Inferior parietal cortex (tissue), 1 donor: ENCODE measurements around the gene POU4F3.

ENCODE experiments used
- DNase-seq: peaks from one replicate; pipeline ENCODE4 v3.0.0-alpha.2; 2016; ENCODE audit errors: extremely low spot score

POU4F3 gene

DNA sequence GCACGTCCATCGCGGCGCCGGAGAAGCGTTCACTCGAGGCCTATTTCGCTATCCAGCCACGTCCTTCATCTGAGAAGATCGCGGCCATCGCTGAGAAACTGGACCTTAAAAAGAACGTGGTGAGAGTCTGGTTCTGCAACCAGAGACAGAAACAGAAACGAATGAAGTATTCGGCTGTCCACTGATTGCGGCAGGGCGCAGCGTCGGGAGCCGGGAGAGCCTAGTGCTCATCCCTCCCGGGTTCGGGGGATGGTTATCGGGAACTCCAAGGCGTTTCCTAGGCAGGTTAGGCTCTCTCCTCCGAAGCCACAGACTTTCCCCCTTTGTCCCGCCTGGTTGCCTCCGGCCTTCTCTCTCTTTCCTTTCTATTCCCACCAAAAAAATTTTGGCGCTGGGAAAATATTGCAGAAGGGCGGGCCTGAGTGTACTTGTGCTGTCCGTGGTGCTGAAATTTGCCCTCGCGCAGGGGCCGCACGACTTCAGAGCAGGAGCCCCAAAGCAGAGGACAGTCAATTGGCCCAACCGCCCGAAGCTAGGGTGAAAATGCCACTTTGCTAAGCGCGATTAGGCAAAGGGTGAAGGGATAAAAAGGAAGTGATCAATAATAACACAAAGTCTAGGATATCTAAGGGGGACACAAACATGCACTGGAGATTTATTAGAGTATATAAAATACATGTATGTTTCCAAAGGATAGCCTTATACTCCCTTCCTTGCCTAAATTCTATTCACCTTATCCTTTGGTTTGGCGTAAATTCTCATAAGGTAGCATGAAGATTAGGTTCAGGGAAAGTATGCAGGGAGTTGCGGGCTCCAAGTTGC is 1.8 kb downstream of the POU4F3 start:
- peak; percentile 4 for DNase-seq

DNA sequence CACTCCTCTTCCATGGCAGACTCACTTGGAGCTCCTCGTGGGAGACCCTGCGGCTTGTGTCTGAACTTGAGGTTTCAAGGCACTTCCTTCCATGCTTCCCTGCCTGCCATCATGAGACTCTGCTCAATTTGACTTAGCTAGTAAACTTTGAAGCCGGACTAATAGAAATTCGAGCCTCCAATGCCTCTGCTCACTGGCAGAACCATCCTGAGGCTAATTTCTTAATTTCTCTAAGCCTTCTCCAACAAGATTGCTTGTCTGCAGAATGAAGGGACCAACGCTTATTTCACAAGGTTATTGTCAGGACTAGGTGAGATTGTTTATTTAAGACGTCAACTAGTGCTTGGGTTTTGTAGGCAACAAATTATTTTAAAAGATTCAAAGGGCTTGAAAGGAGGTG is 3.2 kb downstream of the POU4F3 start:
- DNase-seq = no peak

DNA sequence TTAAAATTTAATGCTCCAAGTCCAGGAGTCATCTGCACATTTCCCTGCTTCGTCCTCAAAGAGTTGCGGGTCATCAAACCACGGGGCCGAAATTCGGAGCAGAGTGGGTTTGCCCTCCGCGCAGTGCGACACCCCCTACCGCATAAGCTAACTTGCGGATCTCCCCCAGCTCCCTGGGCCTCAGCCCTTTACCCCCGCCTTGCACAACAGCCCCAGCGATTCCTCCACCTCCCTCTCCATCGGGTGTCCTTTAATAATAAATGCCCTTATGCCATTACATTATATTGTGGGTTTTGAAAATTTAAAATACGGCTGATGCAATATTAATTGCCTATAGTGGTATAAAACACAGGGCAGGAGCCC is 3.9 kb downstream of the POU4F3 start:
- DNase-seq = no peak

DNA sequence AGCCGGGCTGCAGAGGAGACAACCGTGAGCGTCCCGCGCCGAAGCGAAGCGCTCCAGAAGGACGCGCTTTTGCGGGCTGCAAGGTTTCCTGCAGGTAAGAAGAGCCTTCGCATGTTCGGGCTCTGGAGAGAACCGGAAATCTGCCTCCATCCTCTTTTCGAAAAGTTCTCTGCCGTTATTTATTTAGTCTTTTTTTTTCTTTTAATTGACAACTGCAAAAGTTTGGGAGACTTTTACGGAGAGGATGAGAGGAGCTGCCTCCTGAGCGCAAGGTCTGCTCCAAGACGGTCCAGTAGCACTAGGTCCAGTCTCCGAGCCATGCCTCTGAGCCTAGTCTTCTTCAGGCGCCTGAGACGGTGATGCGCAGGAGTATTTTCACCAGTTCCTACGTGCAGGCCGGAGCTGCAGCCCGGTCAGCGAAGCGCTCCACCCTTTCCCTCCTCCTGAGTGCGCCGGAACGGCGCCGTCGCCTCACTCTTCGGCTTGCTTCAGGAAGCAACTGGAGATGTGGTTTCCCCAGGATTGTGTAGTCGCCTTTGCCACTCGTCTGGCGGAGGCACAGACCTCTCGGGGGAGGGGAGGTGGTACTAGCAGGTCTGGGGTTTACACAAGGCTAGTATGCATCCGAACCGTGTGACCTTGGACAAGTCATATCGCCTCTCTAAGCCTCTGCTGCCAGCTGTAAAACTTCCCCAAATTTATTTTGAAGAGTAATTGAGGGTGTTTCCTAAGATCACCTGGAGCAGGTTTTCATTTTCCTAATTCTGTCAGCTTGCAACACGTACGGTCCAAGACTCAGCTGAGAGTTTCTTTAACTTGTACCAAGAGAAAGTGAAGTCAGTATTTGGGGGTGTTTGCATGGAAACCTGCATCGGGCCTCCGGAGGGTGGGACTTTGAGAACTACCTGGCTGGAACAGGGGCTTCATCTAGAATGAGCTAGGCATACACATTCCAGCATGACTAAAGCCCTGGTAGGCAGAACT is 4.5 kb downstream of the POU4F3 start:
- DNase-seq = no peak

DNA sequence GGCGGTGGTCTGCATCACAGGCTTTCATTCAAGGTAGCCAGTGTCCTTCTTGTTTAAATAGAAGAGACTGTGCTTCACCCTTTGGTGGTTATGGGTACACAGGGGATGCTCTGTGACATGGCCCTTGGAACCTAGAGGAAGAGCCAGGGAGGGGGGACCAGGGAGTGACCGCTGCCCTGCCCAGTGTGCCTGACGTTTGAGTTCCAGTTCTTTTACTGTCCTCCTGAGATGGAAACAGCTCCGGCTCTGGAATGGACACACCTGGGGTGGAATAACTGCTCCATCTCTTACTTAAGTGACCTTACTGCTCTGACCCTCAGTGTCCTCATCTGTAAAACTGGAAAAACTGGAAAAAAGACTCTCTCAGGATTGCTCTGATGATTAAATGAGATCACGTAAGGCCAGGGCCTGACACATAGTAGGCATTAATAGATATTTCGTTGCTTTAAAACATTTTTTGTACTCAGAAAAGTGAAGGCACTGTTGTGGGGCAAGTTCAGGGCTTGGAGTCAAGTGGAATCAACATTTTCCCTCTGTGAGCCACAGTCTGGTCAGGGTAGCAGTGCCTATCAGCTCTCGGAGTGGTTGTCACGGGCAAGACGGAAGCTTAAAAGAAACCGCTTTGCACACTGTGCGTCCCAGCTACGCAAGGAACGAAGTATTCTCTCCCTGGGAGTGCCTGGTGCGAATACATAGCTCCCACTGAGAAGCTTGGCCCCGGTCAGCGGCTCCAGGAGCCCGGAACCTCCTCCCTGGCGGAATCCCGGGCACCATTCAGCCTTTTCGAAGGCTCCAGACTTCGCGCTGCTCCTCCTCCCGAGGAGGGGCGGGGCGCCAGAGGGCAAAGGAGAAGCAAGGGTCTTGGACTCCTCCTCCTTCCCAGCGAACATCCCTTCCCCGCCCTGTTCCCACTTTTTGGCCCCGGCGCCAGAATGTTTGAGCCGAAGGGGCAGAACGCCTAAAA is 5.8 kb downstream of the POU4F3 start:
- DNase-seq = no peak

DNA sequence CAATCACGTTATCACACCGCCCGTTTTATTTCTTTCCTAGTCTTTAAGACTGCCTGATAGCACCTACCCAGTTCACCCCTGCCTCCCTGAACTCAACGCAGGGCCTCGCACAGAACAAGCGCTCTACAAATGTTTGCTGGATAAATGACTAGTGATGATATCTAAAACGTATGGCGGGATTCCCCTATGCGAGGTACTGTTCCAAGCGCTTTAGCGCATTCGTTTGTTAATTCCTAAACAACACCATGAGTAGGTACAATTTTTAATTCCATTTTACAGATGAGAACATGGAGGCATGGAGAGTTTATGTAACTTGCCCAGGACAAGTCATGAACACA is 6.6 kb downstream of the POU4F3 start:
- DNase-seq = no peak

DNA sequence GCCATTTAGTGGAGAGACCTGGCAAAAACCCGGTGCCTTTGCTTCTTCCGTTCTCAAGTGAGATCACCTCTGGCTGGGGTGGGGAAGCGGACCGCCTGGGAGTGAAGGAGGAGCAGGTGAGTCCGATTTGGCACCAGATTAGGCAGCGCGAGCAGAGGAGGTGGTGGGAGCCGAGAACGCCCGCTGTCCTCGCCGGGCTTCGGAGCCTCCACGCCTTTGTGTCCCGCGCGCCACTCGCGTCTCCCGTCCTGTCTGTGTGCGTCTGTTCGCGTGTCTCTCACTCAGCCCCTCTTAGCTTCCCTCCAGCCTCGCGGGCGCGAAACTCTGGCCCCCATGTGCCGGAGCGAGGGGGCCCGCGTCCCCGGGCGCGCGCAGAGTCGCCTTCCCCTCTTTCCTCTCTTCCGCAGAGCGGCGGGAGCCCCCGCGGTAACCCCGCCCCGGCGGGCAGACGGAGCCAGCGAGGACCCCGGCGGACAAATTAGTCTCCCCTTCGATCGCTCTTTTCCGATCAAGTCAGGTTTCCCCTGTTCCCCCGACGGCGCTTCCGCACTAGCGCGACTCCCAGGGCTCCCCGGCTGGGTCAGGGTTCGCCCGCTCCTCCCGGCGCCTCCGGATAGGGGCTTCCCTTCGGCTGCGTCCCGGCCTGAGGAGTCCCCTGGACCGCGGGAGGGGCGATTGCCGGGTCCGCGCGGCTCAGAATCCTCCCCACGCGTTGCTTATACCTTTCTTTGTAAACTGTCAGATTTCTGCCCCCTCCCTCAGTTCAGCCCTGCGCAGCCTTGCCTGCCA is 7.1 kb downstream of the POU4F3 start:
- no peak for DNase-seq

DNA sequence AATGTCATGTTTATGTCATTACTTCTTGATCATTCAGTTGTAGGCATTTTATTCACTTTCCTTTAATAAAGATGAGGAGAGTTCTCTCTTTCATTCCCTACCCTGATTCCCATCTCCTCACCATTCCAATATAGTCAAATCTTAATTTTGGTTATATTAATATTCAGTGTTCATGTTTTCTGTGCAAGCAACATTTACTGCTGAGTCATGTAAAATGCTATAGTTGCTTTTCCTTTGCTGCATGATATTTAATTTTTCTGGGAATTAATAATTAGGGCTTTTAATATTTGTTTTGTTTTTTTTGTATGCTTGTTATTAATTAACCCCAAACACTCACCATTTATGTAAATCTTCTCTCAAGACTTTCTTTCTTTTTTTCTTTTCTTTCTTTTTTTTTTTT is 18.5 kb downstream of the POU4F3 start:
- DNase-seq = no peak

DNA sequence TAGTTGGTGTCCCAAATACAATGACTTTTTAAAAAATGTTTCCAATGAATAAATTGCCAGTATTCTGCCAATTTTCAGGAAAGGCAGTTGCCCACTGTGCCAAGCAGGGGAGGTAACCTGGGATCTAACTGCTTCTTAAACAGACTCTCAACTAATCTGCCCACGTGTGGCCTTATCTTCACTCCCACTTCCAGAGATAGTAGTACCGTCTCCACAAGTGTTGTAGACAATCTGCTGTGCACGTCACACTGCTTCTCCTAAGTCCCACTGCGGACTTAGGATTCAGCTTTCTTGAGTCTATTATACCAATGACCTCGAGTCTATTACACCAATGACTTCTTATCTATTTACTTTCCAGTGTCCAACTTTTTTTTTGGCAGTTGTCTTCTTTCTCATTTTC is 21.2 kb downstream of the POU4F3 start:
- DNase-seq = no peak

DNA sequence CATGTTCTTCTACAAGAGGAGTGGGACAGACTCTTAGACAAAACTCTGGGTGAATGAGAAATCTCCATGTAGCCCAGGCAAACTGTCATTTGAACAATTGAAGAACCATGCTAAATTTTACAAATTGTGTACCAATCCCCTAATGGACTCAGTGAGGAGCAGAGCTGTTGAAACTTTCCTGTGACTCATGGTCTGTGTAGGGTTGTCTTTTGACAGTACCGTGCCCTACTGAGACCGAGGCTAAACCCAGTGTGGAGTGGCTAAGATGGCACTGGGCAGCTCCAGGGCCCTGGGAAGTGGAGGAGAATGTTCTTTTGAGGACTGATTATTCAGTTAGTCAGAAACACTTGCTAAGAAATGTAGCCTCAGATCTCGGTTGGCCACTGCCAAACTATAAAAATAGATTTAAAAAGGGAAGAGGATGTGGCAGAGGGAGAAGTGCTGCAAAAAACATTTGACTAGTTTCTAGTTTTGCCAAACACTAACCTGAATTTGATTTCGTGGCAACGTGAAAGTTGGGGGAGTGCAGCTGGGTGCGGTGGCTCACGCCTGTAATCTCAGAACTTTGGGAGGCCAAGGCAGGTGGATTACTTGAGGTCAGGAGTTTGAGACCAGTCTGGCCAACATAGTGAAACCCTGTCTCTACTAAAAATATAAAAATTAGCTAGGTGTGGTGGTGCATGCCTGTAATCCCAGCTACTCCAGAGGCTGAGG is 24.7 kb downstream of the POU4F3 start:
- DNase-seq = peak; percentile 4

DNA sequence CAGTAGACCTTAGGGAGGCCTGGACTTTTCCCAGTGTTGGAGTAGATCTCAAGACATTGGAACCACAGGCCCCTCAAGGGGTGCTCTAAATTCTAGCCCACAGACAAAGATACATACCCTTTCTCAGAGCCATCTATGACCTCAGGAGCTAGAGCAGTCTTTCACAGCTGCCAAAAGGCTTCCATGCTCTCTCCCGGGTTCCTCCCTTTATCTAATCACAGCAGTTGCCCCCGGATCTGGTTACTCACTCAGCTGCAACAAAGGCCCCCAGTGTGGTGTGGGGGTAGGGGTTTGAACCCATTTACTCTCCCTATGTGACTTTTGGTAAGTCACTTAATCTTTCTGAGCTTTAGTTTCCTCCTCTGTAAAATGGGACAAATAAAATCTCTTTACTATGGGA is 27.0 kb downstream of the POU4F3 start:
- no peak for DNase-seq

DNA sequence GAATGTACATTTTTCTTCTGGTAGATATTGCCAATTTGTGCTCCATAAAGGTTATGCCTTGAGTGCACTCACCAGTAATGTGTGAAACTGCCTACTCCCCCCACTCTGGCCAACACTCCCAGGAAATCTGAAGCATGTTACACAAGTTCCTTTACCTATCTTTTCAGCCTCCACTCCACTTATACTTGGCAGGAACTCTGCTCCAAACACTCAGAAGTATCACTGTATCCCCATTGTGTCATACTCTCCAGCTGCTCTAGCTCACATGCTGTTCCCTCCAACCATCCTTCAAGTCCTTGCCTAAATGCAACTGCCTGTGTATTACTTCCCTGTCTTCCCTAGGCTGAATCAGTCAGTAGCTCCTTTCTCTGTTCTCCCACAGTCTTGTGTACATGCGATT is 28.3 kb downstream of the POU4F3 start:
- no peak for DNase-seq

DNA sequence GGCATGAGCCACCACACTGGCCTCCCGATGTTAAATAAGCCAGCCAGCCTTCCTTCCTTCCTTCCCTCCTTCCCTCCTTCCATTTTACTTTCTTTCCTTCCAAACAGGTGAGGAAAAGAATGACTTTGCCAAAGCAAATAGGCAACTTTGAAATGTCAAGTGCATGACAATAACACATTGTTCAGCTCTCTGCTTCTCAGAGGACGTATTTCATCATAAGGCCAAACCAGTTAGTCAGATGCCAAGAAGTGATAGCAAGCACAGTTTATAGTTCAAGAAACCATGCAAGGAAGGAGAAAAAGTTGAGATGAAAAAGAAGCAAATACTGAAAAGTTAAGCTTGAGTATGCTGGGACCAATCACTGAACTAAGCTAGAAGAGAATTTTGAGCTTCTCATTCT is 29.5 kb downstream of the POU4F3 start:
- DNase-seq = no peak

DNA sequence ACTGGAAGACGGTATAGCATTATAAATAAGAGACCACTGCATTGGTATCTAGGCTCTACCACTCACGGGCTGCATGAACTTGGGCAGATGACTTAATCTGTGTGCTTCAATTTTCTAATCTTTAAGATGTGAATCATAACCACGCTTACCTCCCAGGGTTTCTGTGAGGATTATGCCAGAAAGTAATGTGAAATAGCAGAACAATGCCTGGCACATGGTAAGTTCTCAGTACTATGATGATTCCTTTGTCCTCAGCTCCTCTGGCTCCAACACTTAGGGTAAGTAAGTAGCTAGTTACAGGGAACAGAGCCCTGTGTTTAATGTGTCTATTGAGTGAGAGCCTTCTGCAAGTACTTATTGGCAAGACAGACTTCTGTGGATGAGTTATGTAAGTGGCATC is 31.1 kb downstream of the POU4F3 start:
- DNase-seq = no peak

DNA sequence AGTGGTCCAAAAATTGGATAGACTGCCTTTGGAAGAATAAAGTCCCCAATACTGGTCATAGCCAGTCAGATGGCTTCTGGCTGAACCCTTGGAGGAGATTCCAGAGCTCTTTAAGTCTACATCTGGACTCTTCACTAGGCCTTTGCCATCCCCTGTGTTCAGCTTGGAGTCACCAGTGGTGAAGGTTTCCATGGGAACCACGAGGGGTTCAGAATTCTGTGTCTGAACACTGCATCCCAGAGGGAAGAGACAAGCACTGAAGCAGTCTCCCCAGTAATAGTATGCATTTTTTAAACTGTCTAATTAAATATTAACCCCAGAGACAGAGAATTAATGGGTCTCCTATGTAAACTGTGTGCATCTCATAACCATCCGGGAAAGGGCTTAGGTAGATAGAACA is 38.2 kb downstream of the POU4F3 start:
- no peak for DNase-seq

DNA sequence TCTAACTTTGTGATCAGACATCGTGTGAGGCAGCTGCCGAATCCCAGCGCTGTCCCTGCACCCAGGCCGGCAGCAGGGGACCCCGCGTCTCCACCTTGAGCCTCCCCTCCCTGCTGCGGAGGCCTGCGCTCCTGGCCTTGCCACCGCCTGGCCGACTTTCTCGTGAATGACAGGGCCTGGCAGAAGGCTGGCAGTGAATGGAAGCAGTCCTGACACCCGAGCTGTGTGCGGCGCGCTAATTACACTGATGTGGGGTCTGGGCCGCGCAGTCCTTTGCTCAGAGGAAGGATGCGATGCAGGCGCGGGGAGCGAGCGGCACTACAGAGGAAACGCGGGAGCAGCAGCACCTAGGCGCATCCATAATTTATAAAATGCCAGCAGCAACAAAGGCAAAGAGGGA is 40.3 kb downstream of the POU4F3 start:
- DNase-seq = no peak

DNA sequence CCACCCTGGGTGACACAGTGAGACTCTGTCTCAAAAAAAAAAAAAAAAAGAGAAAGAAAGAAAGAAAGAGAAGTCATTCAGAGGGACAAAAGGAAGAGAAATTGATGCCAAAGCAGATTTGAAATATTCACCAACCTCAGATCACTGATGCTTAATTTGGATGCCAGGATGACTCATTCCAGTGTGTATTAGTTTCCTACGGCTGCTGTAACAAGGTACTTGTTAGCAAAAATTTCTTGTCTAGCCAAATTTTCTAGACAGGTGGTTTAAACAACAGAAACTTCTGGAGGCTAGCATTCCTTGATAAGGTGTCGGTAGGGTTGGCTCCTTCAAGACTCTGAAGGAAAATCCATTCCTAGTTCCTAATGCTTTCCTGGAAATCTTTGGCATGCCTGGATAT is 42.1 kb downstream of the POU4F3 start:
- no peak for DNase-seq

DNA sequence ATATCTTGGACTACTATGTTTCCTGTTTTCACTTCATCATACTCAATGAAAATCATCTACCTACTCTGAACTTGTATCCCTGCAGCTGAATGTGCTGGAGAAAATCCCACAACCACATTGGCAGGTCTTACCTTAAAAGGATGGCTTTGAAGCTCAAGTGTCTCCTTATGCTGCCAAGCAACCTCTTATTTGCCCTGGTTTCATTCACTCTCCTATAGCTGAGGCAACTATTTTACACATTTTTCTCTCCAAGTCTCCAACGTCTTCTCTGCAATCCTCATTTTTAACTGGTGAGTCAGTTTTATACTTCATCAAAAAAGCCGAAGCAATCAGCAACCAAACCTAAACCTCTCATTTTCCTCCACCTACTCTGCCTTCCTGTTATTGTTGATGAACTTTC is 49.7 kb downstream of the POU4F3 start:
- DNase-seq = no peak

DNA sequence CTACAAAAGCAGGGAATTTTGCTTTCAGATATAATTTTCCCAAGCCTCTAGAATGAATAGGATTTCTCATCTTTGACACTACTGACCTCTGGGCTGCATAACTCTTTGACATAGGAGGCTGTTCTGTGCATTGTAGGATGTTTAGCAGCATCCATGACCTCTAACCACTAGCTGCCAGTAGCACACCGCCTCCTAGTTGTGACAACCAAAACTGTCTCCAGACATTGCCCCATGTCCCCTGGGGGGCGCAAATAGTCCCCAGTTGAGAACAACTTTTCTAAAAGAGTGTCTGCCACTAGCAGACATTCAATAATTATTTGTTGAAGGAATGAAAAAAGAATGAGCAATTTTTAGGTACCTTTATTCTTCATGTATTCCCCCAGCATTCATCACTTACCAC is 51.8 kb downstream of the POU4F3 start:
- DNase-seq = no peak
